ENCODE measurements around the gene FLT3LG.

DNA sequence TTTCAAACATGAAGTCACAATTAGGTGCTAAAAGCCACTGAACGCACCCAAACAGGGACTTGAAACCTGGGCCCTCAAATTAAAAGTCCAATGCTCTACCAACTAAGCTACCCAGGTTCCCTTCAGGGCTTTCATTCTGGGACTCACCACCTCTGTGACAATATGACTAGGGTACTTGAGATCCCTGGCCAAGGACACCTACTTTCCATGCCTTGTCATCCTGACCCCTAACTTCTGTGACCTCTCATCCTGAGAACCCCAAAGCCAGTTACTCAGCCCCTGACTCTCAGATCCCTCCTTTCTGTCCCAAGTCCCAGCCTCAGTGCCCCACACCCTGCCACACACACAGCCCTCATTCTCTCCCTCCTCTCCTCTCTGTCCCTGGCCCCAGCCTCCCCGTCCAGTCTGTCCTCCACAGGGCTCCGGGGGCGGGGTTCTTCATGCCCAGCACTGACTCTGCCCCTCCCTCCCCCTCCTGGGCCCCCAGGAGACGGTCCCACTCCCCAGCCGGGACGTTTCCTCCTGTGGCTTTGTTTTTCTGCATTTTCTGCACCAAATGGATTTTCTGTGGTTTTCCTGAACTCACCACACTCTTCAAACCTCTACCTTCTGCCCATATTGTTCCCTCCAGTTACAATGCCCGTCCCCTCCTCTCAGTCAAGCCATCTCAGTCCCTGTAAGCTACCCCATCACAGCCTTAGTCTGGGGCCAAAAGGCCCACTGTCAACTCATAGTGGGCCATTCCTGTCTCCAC lies 60.8 kb downstream of the FLT3LG start:
- TF ChIP-seq, protein P1, sequence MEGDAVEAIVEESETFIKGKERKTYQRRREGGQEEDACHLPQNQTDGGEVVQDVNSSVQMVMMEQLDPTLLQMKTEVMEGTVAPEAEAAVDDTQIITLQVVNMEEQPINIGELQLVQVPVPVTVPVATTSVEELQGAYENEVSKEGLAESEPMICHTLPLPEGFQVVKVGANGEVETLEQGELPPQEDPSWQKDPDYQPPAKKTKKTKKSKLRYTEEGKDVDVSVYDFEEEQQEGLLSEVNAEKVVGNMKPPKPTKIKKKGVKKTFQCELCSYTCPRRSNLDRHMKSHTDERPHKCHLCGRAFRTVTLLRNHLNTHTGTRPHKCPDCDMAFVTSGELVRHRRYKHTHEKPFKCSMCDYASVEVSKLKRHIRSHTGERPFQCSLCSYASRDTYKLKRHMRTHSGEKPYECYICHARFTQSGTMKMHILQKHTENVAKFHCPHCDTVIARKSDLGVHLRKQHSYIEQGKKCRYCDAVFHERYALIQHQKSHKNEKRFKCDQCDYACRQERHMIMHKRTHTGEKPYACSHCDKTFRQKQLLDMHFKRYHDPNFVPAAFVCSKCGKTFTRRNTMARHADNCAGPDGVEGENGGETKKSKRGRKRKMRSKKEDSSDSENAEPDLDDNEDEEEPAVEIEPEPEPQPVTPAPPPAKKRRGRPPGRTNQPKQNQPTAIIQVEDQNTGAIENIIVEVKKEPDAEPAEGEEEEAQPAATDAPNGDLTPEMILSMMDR (IDR thresholded peaks at IDR 0.05), result no peak
- no peak for TF ChIP-seq POLR2A (IDR thresholded peaks at IDR 0.05)
- no peak for TF ChIP-seq POLR2AphosphoS5 (IDR thresholded peaks at IDR 0.05; ENCODE audit: insufficient read depth in 1 of 2, low read depth in 1 of 2)

All from vagina (tissue), 2 donors.